GM18507 (cell line): ENCODE results near the gene FAM186B.

Source experiments
- DNase-seq: peaks from one replicate; pipeline ENCODE4 v3.0.0; 2011; ENCODE audit warnings: low read depth; ENCODE audit not compliant: insufficient read length; ENCODE audit errors: extremely low spot score
- FAIRE-seq: peaks from 2 replicates; lab custom pipeline; 2011; peaks lifted over from hg19 to GRCh38; lab: Jason Lieb, UNC

FAM186B gene

GRCh38 chr12:49636979-49637755, 31.7 kb upstream of the FAM186B start:
- DNase-seq = peak; percentile 61
- peak; percentile 88 for FAIRE-seq

GRCh38 chr12:49636574-49636973, 31.1 kb upstream of the FAM186B start:
- FAIRE-seq (no peak), DNase-seq (no peak)

DNA sequence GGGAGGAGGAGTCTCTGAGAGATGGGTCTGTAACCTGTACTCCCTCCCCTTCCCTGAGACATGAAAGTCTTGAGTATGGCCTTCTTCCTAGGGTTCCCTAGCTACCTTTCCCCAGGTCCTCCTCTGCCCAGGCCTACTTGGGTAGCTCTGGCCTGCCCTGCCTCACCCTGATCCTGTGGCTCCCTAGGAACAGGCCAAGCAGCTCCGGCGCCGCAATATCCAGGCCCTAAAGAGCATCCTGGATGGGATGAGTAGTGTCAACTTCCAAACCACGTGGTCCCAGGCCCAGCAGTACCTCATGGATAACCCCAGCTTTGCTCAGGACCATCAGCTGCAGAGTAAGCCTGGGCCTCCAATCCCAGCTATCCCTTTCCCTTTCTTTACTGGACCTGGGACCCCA, 30.2 kb upstream of the FAM186B start:
- FAIRE-seq (no peak), DNase-seq (no peak)

GRCh38 chr12:49635036-49635435, 29.6 kb upstream of the FAM186B start:
- no peak for DNase-seq
- FAIRE-seq = no peak

- FAIRE-seq (no peak), DNase-seq (no peak)
Observed at GRCh38 chr12:49633703-49634345, 28.4 kb upstream of the FAM186B start.

DNA sequence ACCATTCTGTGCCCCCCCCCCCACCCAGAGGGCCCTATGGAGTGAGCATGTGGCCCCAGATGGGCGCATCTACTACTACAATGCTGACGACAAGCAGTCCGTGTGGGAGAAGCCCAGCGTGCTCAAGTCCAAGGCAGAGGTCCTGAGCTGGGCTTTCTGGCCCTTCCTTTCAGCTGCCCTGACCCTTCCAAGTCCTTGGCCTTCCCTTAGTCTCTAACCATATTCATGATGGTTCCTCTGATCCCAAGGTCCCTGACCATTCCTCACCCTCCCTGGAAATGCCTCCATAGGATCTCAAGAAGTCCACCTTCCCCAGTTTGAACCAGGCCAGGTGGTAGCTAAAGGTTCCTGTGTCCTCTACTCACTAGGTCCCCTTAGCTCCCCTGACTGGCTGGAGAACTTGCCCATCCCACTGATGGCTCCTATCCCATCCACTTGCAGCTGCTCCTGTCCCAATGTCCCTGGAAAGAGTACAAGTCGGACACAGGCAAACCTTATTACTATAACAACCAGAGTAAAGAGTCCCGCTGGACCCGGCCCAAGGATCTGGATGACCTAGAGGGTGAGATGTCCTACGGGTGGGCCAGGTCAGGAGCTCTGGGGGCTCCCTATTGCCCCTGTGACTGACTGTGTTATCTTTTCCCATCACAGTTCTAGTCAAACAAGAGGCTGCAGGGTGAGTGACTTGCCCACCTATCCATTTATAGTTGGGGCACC, 27.7 kb upstream of the FAM186B start:
- FAIRE-seq = no peak
- no peak for DNase-seq

DNA sequence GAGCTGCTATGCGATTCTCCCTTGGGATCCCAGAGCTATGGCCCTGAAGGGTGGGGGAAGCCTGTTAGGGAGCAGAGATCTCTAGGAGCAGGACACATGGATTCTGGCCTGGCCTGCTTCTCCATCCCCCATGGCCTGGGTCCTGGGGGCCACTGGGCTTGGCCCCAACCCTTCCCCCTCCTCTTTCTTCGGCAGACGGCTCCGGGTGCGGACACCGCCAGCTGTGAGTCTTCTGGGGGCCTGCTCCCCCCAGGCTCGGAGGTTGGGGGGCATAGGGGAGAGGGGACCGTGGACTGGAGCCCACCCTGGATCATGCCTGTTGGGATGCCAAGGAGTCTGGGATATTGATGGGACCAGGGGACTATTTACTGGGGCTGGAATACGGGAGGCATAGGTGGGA, 27.0 kb upstream of the FAM186B start:
- no peak for FAIRE-seq
- no peak for DNase-seq

GRCh38 chr12:49631336-49631907, 26.0 kb upstream of the FAM186B start:
- no peak for DNase-seq
- FAIRE-seq = no peak

- no peak for FAIRE-seq
- DNase-seq = no peak
Observed at GRCh38 chr12:49627752-49628360, 22.4 kb upstream of the FAM186B start.

DNA sequence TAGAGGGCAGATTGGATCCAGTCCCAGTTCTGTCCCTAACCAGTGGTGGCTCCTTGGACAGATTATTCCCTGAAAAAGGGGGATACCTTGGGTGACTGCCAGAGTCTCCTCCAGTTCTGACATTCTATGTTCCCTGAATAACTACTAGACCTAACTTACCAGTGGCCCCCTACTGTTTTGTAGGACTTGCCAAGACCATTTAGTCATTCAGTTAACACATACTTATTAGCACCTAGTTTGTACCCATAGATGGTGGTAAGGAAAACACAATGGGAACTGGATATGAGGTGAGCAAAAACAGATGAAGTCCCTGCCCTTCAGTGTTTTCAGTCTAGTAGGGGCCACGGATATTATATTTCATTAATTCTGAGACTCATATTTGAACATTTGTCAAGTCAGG, 21.4 kb upstream of the FAM186B start:
- DNase-seq = no peak
- no peak for FAIRE-seq

DNA sequence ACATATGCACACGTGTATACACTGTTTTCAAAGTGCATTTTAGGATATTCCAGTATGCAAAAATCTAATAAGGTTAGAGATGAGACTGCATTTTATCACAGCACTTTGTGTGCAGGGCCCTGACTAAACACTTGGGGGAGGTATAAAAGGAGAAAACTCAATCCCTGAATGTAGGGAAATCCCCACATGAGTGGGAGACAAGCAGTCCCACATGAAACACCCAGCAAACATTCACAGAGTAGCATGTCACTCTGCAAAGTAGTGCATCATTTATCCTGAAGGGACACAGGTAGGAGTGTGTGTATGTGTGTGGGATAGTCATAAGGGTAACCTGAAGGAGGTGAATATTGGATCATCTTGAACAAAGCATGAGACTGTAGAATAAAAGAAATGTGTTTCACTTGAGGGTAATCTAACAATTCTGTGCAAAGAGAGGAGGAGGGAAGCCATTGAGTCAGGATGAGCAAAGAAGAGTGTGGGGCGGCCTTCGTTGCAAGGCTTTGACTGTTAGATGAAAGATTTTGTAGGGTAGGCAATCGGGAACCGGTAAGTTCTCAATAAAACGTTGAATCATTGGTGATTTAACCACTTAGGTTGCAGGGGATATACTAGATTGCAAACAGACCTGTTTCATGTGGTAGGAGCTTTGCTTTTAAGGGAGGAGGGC, 20.9 kb upstream of the FAM186B start:
- DNase-seq (no peak), FAIRE-seq (no peak)

DNA sequence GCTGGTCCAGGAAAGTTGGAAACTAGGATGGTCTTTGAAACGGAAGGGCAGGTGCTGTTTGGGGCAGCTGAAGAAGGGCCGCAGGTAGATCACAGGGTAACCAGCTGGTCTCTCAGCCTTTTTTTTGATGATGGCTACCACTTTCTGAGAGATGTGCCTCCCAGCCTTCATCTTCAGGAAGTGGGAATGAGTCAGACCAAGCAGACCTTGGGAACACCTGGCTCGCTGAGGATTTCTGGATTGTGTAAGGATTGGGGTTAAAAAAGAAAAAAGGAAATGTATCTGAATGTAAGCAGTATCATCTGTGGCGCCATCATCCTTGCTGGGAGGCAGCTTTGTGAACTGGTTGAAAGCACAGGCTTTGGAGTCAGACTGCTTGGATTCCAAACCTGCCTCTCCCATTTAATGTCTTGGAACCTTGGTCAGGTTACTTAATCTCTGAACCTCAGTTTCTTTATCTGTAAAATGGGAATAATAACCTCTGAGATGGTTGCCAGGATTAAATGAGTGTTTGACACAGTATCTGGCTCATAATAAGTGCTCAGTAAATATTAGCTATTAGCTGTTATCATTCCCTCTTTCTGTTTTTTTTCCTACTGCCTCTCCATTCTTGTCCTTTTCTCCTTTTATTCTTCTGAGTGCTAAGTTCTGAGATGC, 19.6 kb upstream of the FAM186B start:
- no peak for DNase-seq
- FAIRE-seq = no peak

DNA sequence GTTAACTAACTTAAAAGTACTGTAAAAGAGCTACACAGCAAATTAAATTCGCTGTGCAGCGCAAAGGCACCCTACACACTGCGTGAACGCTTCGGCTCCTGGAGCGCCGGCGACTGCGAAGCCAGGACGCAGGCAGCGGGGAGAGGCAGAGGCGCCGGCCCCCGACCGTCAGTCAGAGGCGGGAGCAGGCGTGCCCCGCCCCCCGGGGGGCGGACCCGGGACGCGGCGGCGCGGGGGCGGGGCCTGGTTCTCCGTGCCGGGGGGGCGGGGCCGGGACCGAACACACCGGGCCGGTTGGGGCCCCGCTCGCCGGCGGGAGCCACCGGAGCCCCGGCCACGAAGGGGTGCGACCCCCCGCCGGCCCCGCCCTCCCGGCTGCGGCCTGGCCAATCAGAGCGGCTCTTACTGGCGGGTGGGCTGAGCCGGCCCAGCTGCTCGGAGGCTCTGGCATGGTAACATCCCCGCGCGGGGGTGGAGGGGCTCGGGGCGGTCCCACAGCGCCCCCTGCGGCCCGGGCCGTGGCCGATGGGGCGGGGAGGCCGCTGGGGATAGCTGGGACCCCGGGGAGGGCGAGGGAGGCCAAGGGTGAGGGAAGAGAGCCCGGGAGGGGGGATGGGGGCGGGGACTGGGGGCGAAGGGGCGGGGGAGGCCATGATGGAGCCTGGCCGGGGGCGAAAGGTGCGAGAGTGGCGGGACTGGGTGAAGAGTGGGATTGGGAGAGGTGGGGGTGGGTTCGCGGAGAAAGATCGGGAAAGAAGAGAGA, 17.9 kb upstream of the FAM186B start, which contains the start of gene PRPF40B:
Gene PRPF40B, plus strand, starts transcription at position 420 of the 763 bp plus-strand sequence. Its CDS starts 30 bp downstream, at position 450.
- DNase-seq = peak; percentile 87
- peak; percentile 49 for FAIRE-seq

- peak; percentile 78 for FAIRE-seq
- peak; percentile 23 for DNase-seq
Observed at GRCh38 chr12:49622501-49623141, 17.2 kb upstream of the FAM186B start.

DNA sequence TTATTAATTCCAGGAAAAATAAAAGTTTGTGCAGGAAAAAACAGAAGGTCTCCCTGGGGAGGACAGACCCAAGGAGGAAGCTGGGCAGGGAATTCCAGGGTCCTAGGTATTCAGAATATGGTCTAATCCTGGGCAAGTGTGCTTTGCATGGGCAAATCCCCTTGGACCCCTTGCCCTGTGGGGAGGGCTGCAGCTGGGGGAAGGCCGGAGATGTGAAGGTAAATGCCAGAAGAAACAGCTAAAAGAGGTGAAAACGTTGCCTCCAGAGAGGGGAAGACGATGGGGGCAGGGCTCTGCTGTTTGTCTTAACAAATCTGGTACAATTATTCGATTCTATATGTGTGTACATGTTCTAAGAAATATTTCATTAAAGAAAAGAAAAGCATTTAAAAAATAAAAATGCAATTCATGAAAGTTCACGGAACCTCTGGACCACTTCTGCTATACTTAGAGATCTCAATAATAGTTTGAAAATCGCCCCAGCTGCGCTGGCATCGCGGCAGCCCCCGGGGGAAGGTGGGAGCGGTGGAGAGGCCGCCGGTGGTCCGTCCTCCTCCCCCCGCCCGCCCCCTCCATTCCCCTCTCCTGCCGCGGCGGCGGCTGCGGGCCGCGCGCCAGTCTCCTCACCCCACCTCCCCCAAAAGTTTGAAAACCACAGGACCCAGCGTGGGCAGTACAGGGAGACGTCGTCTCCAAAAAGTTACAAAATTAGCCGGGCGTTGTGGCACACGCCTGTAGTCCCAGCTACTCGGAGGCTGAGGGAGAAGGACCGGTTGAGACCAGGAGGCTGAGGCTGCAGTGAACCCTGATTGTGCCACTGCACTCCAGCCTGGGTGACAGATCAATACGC, 16.4 kb upstream of the FAM186B start:
- no peak for DNase-seq
- no peak for FAIRE-seq

GRCh38 chr12:49619286-49619685, 13.8 kb upstream of the FAM186B start:
- no peak for FAIRE-seq
- no peak for DNase-seq

DNA sequence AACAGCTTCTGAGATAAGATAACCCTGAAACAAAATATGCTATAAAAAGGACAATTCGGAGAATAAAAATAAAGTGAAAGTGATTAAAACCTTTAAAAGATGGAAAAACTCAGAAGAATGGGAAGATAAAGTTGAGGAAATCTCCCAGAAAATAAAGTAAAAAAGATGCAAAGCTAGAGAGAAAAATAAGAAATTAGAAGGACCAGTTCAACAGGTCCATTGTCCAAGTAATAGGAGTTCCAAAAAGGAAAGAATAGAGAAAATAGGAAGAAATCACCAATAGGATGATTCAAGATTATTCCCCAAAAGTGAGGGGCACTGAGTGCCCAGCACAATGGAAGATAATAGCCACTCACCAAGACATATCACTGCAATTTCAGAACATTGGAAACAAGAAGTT, 13.1 kb upstream of the FAM186B start:
- FAIRE-seq = no peak
- no peak for DNase-seq
